GM18508 (cell line): ENCODE data around the gene PKLR.
"Not testable (repeated sequence)": the region's sequence is repeated elsewhere in the genome, so short reads cannot be mapped to it uniquely, and the experiment has no call there.

ENCODE experiments used
- ATAC-seq: cut with Tn5 transposase; IDR thresholded peaks from one replicate; pipeline ENCODE4 v1.9.1; 2021; ENCODE audit warnings: moderate number of reproducible peaks; ENCODE audit not compliant: insufficient read depth, unreplicated experiment

The PKLR gene

DNA sequence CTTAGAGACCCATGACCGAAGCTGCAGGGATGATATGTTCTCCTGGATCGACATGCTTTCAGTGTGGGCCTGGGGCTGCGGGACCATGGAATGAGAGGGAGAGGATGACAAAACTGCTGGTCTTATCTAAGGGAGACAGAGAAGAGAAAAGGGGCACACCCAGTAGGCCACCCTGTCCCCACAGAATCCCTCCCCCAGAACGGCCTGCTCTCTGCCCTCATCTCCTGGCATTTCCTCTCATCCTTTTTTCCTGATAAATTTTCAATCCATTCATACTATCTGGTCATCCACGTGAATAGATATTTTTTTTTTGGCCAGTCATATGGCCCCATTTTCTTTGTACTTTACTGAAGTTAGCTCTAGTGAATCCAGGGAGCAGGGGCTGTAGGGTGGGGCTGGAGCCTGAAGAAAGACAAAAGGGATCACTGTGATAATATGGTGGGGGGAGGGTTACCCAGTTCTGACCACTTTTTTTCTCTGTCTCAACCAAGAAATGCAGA is at the start of gene PKLR:
TSS of gene PKLR (minus strand) at position 97 of the 500 bp plus-strand sequence. CDS start at position 54, 43 bp downstream.
- no peak for ATAC-seq

DNA sequence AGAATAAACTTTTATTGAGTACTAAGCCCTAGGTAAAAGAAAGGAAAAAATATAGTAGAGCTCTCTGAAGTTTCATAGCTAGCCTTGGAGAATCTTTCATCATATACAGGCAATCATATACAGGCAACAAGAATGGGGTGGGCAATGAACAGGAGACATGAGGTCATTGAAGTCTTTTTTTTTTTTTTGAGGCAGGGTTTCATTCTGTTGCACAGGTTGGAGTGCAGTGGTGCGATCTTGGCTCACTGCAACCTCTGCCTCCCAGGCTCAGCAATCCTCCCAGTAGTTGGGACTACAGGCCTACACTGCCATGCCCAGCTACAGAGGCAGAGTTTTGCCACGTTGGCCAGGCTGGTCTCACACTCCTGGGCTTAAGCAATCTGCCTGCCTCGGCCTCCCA is 41.6 kb upstream of the PKLR start:
- no peak for ATAC-seq

- ATAC-seq = no peak
These were observed 38.4 kb upstream of the PKLR start for GRCh38 chr1:155339515-155340097.

- ATAC-seq = no peak
These were observed 33.7 kb upstream of the PKLR start for GRCh38 chr1:155334962-155335361.

GRCh38 chr1:155329980-155330598 is 28.9 kb upstream of the PKLR start:
- no peak for ATAC-seq

DNA sequence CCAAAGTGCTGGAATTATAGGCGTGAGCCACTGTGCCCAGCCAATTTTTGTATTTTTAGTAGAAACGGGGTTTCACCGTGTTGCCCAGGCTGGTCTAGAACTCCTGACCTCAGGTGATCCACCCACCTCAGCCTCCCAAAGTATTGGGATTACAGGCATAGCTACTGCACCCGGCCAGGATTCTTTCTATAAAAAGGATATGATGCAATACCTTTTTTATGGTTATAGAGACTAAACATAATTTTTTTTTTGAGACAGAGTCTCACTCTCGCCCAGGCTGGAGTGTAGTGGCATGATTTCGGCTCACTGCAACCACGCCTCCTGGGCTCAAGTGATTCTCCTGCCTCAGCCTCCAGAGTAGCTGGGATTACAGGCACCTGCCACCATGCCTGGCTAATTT is 27.6 kb upstream of the PKLR start:
- not testable (repeated sequence) for ATAC-seq

DNA sequence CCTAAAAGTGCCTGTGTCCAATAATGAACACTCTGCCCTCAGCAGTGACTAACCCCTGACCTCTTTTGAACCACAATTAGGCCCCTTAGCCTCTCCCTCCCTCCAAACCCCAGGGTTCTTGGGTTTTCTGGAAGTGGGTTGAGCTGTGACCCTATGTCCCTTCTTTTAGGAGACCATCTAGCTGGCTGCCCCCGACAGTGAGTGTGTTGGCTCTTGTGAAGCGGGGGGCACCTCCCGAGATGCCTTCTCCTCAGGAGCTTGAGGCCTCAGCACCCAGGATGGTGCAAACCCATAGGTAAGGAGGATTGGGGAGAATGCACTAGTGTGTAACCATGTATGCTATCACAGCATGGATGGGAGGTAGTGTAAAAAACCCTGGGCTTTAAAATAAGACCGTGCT is 26.7 kb upstream of the PKLR start:
- no peak for ATAC-seq

GRCh38 chr1:155326631-155327037 is 25.4 kb upstream of the PKLR start:
- no peak for ATAC-seq

DNA sequence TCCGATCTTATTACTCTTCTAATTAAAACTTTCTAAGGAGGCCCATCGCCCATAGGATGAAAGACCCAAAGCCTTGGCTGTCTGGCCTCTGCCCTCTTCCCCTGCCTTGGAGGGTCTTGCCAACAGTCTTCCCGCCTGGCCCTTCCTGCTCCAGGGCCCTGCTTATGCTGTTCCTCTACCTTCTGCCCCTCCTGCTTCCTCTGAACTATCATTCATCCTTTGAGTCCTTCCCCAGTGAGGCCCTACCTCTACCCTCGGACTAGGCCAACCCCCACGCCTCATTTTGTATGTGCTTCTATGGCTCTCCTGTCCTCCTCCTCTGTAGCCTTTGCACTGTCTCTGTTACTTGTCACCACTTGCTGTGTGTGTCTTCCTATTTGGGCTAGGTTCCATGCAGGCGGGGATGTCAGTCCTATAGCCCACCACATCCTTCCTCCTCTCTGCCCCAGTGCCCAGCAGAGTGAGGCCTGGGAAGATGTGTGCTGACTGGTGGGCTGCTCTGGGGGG is 24.8 kb upstream of the PKLR start:
- ATAC-seq = no peak

DNA sequence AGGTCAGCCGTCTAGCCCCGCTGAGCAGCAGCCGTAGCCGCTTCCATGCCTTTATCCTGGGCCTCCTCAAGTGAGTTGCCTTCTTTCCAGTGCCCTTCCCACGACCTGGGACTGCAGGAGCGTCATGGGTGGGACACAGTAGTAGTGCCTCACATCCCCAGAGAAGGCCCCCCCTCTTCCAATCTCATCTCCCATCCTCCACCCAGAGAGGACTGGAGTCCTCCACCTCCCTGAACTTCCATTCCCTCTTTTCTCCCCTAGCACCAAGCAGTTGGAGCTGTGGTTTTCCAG is 24.3 kb upstream of the PKLR start:
- no peak for ATAC-seq

DNA sequence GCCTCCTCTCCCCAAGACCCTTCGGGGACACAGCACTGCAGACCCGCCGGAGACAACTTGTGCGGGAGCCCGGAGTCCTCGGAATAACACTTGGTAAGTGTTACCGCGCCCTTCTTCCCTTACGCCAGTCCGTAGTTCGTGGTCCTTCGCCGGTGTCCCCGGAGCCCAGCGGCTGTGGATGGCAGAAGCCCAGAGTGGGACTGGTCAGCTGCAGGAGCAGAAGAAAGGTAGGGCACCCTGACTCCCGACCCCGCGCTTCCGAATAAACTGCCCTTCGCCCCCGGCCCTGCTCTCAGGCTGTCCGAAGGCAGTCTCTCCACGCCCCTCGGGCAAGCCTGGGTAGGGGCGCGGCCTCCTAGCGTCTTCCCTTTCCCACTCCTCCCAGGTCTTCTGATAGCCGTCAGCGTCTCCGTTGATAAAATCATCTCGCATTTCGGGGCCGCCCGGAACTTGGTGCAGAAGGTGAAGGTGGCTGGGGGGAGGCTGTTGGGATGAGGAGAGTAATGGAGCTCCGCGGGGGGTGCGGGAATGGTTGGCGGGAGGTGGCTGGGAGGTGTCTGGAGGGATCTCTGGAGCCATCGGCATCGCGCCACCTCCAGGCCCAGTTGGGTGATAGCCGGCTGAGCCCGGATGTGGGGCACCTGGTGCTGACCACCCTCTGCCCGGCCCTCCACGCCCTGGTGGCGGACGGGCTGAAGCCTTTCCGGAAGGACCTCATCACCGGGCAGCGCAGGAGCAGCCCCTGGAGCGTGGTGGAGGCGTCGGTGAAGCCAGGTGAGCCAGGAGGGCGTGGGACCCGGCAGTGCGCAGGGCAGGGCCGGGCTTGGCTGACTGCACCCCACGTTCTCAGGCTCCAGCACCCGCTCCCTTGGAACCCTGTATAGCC is 23.7 kb upstream of the PKLR start:
- ATAC-seq = no peak

GRCh38 chr1:155324037-155324716 is 22.9 kb upstream of the PKLR start:
- no peak for ATAC-seq

- ATAC-seq = no peak
These were observed 22.4 kb upstream of the PKLR start for GRCh38 chr1:155323729-155324036.

GRCh38 chr1:155322953-155323728 is 21.9 kb upstream of the PKLR start:
- ATAC-seq = no peak

GRCh38 chr1:155322571-155322952 is 21.3 kb upstream of the PKLR start:
- ATAC-seq = no peak

GRCh38 chr1:155321639-155322503 is 20.6 kb upstream of the PKLR start:
- ATAC-seq = no peak

GRCh38 chr1:155320661-155321617 is 19.7 kb upstream of the PKLR start, which contains the start of gene RUSC1:
Gene RUSC1, plus strand, starts transcription at chr1:155320894. Its CDS starts 880 bp downstream, at chr1:155321774.
- ATAC-seq = no peak

- ATAC-seq = no peak
These were observed 19.0 kb upstream of the PKLR start for GRCh38 chr1:155320252-155320651.
